ENCODE results near the gene LY6G6D. TPM values are rescaled to one million over a fixed set of nuclear protein-coding genes. Genes with fewer than 3 reads are reported as not detected.

LY6G6D gene
- total RNA-seq, 1 donor, result not detected

DNA sequence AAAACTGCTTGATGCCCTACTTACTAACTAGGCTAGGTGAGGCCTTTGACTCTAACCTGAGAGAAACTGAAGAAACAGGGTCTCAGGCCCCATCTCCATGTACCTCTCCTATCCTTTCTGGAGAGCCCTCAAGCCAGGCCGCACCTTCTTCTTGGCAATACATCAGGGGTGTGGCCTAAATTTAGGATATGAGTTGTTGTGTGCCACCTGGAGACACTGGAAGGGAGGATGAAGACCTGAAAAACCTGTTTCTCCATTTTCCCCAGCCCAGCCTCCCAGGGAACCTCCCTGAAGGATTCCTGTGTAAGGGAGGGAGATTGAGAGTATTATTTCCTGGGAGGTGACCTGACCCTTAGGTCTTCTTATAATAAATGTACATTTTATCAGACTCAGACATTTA is 3.1 kb downstream of the LY6G6D start:
- no peak for TF ChIP-seq CTCF (IDR thresholded peaks at IDR 0.05; ENCODE audit: insufficient read depth, low read length)
- DNase-seq (ENCODE audit: low read depth), result no peak
- H3K4me3 ChIP-seq (ENCODE audit: low read depth, low read length), result no peak overlapping the region

DNA sequence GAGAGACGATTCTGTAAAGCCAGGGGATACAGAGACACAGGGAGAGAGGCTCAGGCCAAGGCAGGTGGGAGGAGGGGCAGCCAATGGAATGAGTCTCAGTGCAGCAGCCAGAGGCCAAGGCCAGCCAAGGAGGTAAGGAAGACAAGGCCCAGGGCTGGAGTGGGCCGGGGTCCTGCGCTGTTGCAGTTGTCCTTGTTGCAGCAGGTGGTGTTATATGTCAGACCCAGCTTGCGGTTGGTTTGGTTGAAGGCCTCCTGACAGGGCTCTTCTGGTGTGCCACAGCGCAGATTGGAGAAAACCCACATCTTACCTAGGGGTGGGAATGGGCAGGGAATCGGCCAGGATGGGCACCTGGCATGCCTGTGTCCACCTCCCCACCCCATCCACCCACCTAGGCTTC is 3.9 kb downstream of the LY6G6D start:
- H3K4me3 ChIP-seq (ENCODE audit: low read depth, low read length), result no peak overlapping the region
- DNase-seq (ENCODE audit: low read depth), result no peak
- TF ChIP-seq CTCF (IDR thresholded peaks at IDR 0.05; ENCODE audit: insufficient read depth, low read length), result no peak

DNA sequence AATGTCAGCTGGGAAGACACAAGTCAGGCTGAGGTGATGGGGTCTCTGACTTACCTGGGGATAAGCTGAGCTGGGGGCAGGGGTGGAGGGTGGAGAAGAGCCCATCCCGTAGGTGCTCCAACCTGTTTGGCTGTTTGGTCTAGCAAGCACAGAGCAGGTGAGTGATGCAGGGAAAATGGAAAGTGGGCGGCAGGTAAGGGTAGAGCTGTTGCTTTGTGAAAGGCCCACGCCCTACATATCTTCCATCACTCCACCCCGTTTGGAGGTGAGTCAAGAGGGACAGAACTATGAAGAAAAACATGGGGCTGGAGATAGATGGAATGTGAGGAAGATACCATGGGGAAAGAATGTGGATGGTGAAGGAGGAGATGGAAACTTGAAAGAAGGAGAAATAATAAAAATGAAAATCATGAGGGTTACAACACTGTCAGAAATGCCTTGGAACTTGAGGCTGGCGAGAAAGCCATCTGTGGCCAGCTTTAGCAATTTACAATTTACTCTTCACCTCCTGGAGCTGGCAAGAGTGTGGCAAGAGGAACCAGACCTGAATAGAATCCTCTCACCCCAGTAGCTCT is 5.1 kb downstream of the LY6G6D start:
- no peak for DNase-seq (ENCODE audit: low read depth)
- no peak for TF ChIP-seq CTCF (IDR thresholded peaks at IDR 0.05; ENCODE audit: insufficient read depth, low read length)

GRCh38 chr6:31721351-31722020 is 6.3 kb downstream of the LY6G6D start, which contains the start of gene LY6G6C:
TSS of gene LY6G6C (minus strand) at chr6:31721746. CDS start at chr6:31721679, 67 bp downstream.
- TF ChIP-seq CTCF (IDR thresholded peaks at IDR 0.05; ENCODE audit: insufficient read depth, low read length), result no peak
- no peak within 1 kb of the TSS for H3K4me3 ChIP-seq (ENCODE audit: low read depth, low read length)
- no peak for DNase-seq (ENCODE audit: low read depth)

More for the DNA sequence above, 5.1 kb downstream of the LY6G6D start:
- H3K4me3 ChIP-seq (ENCODE audit: low read depth, low read length), result no peak overlapping the region

DNA sequence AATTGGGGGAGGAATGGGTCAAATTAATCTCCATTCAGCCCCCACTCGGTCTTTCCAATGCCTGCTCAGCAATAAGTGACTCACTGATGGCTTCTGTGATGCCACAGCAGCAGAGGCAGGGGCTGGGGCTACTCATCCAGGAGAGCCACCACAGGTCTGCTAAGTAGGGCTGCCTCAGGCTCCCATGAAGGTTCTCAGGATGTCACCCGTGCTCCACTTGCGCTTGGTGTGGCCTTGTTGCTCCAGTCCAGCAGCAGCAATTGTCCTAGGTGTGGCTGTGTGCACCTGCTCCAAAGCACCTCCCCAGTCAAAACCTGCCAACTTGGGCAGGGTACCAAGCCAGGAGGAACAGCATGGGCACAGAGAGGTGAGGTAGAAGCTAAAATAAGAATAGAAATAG is 7.0 kb downstream of the LY6G6D start:
- DNase-seq (ENCODE audit: low read depth), result no peak
- no peak for TF ChIP-seq CTCF (IDR thresholded peaks at IDR 0.05; ENCODE audit: insufficient read depth, low read length)
- no peak overlapping the region for H3K4me3 ChIP-seq (ENCODE audit: low read depth, low read length)

GRCh38 chr6:31723245-31723979 is 8.3 kb downstream of the LY6G6D start, which contains the start of gene MPIG6B:
TSS of gene MPIG6B (plus strand) at chr6:31723373. CDS start at chr6:31723384, 11 bp downstream.
- TF ChIP-seq CTCF (IDR thresholded peaks at IDR 0.05; ENCODE audit: insufficient read depth, low read length), result no peak
- DNase-seq (ENCODE audit: low read depth), result no peak
- H3K4me3 ChIP-seq (ENCODE audit: low read depth, low read length), result no peak within 1 kb of the TSS

Measured in fibroblast of the aortic adventitia (primary cell).